OCI-M2 (cell line): ENCODE data around the gene SART3.

Experiments
- DNase-seq: peaks from one replicate; lab custom pipeline; 2025; ENCODE audit not compliant: unreplicated experiment; lab: John Stamatoyannopoulos, UW

Gene SART3, protein sequence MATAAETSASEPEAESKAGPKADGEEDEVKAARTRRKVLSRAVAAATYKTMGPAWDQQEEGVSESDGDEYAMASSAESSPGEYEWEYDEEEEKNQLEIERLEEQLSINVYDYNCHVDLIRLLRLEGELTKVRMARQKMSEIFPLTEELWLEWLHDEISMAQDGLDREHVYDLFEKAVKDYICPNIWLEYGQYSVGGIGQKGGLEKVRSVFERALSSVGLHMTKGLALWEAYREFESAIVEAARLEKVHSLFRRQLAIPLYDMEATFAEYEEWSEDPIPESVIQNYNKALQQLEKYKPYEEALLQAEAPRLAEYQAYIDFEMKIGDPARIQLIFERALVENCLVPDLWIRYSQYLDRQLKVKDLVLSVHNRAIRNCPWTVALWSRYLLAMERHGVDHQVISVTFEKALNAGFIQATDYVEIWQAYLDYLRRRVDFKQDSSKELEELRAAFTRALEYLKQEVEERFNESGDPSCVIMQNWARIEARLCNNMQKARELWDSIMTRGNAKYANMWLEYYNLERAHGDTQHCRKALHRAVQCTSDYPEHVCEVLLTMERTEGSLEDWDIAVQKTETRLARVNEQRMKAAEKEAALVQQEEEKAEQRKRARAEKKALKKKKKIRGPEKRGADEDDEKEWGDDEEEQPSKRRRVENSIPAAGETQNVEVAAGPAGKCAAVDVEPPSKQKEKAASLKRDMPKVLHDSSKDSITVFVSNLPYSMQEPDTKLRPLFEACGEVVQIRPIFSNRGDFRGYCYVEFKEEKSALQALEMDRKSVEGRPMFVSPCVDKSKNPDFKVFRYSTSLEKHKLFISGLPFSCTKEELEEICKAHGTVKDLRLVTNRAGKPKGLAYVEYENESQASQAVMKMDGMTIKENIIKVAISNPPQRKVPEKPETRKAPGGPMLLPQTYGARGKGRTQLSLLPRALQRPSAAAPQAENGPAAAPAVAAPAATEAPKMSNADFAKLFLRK

DNA sequence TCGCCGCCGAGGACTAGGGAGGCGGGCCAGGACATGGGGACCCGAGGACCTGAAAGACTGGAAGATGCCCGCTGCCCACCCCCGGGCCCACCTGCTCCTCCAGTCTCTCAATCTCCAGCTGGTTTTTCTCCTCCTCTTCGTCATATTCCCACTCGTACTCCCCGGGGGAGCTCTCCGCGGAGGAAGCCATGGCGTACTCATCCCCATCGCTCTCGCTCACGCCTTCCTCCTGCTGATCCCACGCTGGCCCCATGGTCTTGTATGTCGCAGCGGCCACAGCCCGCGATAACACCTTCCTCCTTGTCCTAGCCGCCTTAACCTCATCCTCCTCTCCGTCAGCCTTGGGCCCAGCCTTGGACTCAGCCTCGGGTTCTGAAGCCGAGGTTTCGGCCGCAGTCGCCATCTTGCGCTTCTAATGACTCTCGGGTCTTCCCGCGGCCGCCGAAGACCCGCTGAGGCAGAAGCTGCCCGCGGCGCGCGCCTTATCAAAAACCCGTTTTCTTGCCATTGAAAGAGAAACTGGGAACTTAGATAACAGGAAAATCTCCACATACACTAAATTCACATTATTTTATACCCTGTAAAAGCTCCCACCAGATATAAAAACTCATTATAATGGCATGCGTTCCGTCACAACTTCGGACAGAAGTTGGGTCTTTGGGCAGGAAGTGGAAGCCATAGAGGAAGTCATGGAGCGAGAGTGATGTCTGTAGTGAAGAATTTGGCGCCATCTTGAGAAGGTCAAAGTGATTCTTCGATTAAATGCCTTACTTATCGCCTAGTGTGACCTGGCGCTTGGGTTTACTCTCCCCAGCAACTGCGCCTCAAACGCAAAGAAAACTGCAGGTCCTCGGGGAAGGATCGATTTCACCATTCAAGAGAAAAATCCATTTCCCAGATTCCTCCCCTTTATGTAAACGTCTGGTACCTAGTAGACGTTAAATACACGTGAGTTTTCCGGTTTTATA, at the start of gene SART3:
SART3 (minus strand) TSS at position 422 of the 968 bp plus-strand sequence; CDS start at position 403, 19 bp downstream.
- peak; percentile 77 for DNase-seq

DNA sequence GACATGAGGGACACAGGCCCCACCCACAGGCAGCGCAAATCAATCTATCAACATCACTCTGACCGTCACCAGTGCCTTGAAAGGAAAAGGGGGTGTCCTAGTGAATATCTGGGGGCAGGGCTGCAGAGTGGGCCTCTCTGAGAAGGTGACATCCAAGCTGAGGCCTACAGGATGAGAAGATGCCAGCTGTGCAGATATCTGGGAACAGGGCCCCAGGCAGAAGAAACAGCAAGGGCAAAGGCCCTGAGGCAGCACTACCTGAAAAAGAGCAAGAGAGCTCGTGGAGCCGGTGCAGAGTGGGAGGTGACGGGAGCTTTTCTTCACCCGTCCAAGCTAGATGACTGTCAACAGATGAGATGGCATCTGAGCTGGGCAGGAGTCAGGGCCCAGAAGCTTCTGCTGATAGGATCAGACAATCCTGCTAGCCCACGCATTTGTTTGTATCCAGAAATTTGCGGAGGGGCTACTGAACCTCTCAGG, 49.4 kb upstream of the SART3 start:
- DNase-seq, result no peak

DNA sequence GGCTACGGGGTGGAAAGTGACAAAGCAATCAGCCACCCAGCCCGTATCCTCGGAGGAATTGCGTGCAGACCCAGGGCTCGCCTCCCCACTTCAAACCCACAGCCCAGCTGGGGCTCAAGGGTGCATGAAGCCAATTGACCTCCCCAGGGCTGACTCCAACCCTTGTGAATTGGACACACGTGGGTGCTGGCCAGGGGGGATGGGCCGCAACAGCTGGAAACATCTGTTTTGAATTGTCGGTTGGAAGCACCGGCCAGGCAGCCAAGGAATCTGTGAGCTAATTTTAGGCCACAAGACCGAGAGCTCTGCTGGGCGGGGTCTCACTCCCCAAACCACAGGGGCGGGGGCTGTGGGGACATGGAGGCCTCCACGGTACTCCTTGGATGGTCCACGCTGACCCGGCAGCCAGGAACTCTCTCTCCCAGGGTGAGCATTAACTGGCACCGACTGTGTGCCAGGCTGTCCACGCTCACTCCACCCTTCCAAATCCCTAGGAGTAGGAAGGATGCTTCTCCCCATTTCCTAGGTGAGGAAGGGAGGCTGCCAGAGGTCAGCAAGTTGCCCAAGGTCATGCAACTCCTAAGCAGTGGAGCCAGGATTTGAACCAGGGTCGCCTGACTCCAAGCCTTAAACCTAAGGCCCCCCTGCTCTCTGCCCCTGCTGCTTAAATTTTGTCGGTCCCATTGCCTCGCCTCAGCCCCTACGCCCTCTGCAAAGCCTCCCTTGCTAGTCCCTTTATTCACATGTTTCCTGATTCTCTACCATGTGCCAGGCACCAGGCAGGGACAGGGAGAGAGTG, 48.8 kb upstream of the SART3 start:
- DNase-seq, result no peak

DNA sequence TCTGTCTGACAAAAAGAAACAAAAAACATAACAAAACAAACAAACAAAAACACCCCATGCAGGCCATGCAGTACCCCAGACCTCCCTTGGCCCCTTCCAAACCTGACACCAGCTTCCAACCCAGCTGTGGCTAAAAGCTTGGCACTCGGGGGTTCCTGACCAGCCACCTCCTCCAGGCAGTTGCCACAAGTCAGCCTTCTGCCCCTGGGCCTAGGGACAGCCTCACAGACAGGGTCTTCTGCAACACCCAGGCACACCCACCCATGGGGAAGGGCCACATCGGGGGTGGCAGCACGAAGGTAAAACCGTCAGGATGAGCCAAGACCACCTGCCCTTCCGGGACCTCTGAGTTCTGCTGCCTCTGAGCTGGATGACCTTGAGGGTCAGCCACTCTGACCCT, 47.6 kb upstream of the SART3 start:
- no peak for DNase-seq

DNA sequence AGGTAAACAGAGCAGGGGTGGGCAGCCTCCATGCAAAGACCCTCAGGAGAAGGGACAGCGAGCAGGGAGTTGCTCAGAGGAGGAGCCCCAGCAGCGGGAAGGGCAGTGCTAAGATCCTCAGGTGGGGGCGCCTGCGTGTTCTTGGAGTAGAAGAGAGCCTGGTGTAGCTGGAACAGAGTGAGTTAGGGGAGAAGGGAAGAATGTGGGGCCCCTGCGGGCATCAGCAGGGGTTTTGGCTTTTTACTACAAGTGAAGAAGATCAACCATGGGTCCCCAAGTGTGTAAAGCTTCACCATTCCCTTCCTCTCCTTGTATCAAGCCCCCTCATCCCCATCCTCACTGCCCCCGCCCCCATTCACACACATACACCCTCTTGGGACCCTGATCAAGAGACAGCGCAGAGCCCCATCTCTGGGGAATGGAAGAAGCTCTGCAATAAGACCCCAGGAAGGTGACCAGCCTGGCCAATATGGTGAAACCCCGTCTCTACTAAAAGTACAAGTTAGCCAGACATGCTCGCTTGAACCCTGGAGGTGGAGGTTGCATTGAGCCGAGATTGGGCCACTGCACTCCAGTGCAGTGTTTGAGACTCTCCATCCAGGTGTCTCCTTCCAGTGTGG, 47.1 kb upstream of the SART3 start:
- DNase-seq, result no peak

DNA sequence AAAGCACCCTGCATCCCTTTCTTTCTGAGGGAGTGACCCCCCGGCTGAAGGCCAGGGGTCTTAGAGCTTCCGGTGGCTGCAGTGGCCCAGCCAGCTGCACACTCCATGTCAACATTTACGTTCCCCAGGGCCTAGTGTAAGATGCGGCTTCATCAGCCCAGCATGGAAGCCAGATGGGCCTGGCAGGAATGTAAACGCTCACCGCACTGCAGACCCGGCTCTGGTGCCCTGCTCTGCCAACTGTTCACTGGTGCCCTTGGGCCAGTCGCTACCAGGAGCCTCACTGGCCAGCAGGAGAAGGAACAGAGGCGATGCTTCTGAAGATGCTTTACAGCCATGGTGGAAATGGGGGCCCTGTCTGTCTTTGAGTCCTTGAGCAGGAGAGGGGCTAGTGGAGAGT, 45.5 kb upstream of the SART3 start:
- DNase-seq, result no peak

DNA sequence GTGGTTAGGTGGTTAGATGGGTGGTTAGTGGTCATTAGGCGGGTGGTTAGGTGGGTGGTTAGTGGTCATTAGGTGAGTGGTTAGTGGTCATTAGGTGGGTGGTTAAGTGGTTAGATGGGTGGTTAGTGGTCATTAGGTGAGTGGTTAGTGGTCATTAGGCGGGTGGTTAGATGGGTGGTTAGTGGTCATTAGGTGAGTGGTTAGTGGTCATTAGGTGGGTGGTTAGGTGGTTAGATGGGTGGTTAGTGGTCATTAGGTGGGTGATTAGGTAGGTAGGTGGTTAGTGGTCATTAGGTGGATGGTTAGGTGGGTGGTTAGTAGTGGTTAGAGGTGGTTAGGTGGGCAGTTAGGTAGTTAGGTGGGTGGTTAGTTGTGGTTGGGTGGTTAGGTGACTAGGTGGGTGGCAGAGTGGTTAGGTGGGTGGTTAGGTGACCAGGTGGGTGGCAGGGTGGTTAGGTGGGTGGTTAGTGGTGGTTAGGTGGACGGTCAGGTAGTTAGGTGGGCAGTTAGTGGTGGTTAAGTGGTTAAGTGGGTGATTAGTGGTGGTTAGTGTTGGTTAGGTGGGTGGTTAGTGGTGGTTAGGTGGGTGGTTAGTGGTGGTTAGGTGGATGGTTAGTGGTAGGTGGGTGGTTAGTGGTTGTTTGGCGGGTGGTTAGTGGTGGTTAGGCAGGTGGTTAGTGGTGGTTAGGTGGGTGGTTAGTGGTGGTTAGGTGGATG, 44.9 kb upstream of the SART3 start:
- DNase-seq, result no peak

DNA sequence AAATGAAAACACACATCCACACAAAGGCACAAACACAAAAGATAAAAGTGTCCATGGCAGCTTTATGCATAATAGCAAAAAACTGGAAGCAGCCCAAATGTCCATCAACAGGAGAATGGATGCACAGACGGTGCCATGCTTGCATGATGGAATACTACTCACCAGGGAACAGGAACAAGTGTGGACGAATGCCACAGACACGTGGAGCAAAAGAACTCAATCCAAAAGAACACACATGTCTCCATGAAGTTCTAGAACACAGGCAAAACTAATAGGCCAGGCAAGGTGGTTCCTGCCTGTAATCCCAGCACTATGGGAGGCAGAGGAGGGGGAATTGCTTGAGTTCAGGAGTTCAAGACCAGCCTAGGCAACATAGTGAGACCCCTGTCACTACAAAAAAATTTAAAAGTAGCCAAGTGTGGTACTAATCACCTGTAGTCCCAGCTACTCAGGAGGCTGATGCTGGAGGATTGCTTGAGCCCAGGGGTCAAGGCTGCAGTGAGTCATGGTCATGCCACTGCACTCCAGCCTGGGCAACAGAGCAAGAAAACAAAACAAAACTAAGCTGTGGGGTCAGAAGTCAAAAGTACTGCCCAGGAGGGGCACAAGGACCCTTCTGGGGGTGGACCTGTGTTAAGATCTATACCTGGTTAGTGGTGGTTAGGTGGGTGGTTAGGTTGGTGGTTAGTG, 44.2 kb upstream of the SART3 start:
- no peak for DNase-seq

DNA sequence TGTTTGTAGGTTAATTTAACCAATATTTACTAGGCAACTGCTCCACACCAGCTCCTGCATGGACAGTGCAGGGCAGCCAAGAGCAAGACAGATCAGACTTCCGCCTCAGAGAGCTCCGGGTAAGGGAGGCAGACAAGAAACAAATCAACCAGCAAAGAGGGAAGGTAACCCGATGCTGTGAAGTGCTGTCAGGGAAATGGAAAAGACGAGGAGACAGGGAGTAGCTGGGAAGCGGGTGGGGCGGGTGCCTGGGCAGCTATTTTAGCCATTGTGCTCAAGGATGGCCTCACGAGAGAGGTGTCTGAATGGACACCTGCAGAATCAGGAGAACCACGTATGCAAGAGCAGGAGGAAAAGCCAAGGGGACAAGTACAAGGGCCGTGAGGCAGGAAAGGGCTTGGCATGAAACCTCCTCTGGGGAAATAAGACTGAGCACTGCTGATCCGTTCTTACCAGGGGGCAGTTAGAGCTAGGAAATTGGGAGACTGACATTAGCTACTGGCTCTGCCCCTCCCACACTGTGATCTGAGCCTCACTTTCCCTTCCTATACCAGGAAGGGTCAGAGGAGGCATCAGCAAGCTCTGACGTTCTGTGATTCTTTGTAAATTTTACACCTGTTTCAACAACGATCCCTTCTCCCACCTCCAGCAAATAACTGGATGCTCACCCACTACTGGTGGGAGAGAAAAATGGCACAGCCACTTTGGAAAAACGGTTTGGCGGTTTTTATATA, 43.4 kb upstream of the SART3 start:
- no peak for DNase-seq

DNA sequence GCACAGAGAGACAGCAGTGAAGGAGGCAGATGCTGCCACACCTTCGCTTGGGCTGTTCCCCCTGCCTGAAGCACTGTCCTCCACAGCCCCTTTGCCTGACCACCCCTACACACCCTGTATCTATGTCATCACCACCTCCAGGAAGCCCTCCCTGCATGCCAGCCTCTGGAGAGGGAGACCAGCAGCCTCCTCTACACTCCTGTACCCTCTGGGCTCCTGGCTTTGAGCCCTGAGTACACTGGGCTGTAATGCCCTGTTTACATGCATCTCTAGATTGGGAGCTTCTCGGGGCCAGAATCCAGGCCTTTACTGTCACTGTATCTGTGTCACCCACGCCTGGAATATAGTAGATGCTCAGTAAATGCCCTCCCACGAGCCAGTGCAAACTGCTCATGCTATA, 42.8 kb upstream of the SART3 start:
- DNase-seq, result no peak

DNA sequence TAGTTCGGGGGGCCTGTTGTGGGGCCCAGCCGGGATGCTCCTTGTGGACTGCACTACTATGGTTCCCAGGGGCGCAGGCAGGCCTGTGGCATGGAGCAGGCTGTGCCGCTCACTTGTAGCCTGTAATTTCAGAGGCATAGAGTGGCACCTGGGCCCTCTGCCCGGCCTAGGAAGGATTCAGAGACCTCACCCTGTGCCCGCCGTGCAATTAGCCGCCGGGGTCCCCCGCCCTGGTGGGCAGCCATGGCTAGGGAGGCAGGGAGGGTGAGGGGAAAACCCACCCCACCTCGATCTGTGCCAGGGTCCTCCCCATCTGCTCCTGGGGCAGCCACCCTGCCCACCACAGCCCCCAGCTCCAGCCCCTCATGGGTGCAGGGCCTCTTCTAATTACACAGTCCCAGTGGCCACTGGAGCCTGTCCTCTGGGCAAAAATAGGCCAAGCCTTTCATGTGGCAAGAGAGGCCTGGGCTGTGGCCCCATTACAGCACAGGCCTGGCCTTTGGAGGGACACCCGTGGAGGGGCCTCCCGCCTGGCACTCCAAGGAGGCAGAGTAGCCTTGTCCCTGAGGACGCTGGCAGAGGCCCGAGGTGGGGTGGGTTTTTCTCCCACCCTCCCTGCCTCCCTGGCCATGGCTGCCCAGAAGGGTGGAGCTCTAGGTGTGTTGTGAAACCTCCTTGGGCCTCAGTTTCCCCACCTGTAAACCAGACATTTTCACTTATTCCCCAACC, 42.2 kb upstream of the SART3 start:
- no peak for DNase-seq

DNA sequence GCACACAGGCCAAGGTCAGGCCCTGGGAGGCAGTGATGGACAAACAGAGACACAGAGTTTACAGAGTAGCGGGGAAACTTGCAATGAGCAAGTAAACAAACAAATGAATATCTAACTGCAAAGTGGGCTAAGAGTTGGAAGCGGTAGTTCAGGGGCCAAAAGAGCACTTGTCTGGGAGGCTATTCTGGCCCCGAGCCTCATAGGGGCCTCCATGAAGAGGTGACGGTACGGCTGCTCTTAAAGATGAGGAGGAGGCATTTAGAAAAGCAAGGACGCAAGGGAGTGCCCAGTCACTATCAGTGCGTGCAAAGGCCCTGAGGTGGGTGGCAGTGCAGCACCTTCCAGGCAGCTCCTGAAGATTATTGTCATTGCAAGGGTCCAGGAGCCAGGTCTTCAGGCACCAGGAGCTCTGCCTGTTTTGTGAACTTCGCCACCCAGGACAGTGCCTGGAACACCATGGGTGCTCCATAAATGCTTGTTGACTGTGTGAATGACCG, 41.3 kb upstream of the SART3 start:
- no peak for DNase-seq

DNA sequence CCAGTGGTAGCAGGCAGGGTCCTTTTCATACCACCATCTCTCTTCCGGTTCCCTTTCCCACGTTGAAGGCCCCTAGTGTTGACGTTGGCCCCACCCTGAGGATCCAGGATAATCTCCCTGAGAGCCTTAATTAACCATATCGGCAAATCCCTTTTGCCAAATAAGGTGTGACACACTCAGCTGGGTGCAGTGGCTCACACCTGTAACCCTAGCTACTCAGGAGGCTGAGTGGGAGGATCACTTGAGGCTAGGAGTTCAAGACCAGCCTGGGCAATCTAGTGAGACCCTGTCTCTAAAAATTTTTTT, 39.7 kb upstream of the SART3 start:
- DNase-seq, result no peak

DNA sequence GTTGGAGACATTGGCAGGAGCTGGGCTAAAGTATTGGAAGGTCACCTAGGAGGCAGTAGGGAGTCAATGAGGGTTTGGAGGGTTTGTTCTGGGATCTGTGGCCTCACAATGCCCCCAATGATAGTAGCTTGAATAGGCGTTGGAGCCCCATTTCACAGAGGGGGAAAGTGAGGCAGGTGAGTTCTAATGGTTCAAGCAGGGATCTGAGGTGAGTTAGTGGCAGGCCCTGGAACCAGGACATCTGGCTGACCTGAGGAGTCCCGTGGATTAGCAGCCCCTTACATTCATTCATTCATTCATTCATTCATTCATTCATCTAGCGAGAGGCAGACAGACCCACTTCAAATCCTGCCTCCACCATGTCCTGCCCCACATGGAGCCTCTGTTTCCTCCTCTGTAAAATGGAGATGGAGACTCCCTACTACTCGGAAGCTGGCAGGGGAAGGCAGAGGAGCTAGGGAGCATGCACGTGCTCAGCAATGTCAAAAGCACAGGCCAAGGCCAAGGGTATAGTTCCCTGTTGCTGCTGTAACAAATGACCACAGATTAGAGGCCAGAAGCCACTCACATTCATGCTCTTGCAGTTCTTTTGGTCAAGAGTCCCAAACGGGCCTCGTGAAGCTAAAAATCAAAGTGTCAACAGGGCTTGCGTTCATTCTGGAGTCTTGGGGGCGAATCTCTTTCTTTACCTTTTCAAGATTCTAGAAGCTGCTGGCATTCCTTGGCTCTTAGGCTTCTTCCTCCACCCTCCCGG, 39.2 kb upstream of the SART3 start:
- no peak for DNase-seq

DNA sequence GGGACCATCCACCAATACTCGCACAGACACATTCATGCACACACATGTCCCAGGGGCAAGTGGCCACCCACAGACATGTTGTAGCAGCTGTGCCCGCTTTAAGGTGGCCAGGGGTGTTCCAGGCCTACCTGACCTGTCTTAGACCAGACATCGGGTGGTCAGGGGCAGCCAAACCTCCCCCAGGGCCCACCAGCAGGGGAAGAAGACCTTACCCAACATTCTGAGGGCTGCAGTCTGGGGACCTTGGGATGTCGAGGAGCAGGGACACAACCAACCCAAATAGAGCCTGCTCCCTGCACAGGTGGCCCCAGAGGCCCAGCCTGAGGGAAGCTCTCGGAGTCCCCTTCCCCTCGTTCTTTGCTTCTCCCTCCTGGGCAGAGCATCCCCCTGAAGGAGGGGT, 38.6 kb upstream of the SART3 start:
- DNase-seq, result no peak

DNA sequence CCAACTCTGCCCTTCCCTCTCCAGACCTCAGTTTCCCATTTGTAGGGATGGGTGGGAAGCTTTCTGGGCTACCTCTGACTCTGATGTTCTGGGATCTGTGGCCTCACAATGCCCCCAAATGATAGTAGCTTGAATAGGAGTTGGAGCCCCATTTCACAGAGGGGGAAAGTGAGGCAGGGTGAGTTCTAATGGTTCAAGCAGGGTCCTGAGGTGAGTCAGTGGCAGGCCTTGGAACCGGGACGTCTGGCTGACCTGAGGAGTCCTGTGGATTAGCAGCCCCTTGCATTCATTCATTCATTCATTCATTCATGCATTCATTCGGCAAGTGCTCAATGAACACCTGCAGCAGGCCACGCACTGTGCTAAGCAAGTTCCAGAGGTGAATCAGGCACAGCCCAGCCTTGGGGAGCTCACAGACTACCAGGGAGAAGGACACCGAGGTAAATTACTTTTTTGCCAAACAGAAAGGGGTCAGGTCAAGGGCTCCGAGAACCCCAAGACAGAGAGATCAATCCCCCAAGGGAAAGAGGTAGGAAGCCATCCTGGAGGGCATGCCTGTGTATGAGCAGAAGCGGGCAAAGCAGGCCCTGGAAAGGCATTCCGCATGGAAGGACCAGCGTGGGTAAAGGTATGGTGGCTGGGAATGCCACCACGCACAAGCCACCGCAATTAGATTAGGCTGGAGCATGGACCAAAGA, 37.7 kb upstream of the SART3 start:
- no peak for DNase-seq
